ENCODE measurements around the gene RRM2.

DNA sequence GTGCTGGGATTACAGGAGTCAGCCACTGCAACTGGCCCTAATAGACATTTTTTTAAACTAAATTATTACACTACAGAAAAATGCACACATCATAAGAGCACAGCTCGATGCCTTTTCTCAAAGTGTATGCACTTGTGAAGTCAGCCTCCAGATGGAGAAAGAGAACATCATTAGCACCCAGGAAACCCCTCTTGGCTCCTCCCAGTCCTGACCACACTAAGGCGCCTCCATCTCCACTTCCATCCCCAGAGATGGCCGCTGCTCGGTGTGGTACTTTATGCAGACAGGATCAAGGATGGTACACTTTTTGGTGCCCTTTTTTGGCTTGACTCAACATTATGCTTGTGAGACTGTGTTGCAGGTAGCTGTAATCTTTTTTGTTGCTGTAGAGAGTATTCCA is 34.8 kb downstream of the RRM2 start:
- TF ChIP-seq, protein P1, sequence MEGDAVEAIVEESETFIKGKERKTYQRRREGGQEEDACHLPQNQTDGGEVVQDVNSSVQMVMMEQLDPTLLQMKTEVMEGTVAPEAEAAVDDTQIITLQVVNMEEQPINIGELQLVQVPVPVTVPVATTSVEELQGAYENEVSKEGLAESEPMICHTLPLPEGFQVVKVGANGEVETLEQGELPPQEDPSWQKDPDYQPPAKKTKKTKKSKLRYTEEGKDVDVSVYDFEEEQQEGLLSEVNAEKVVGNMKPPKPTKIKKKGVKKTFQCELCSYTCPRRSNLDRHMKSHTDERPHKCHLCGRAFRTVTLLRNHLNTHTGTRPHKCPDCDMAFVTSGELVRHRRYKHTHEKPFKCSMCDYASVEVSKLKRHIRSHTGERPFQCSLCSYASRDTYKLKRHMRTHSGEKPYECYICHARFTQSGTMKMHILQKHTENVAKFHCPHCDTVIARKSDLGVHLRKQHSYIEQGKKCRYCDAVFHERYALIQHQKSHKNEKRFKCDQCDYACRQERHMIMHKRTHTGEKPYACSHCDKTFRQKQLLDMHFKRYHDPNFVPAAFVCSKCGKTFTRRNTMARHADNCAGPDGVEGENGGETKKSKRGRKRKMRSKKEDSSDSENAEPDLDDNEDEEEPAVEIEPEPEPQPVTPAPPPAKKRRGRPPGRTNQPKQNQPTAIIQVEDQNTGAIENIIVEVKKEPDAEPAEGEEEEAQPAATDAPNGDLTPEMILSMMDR (IDR thresholded peaks at IDR 0.05) = no peak
- TF ChIP-seq POLR2A (IDR thresholded peaks at IDR 0.05) = no peak
